Urinary bladder (tissue), 4 donors: Measurements from ENCODE around the gene KCNH2. TPM values are rescaled to one million over a fixed set of nuclear protein-coding genes. Genes with fewer than 3 reads are reported as not detected.

Experiments used
- DNase-seq: peaks from one replicate; pipeline ENCODE4 v3.0.0-alpha.2; 2015; ENCODE audit errors: extremely low spot score
- H3K27ac ChIP-seq: one replicate; pipeline ENCODE4 v1.5.1; 2013; ENCODE audit warnings: low read depth, mild to moderate bottlenecking, moderate library complexity
- H3K36me3 ChIP-seq: one replicate; pipeline ENCODE4 v1.6.1; 2013; ENCODE audit warnings: mild to moderate bottlenecking, moderate library complexity; ENCODE audit not compliant: insufficient read depth
- H3K4me1 ChIP-seq: one replicate; pipeline ENCODE4 v1.6.1; 2013; ENCODE audit warnings: mild to moderate bottlenecking, moderate library complexity; ENCODE audit not compliant: insufficient read depth
- H3K4me3 ChIP-seq: one replicate; pipeline ENCODE4 v1.5.1; 2013; ENCODE audit warnings: low read depth, low read length
- WGBS: extraction: QIAGEN DNeasy Blood & Tissue Kit; methylation state at CpG from one replicate; pipeline ENCODE4 v1.1.7; 2013; 5-methylcytosine and 5-hydroxymethylcytosine counted together
- polyA plus RNA-seq: library from polyadenylated mRNA; stranded (reverse); fragments of 200-250 nt; gene quantifications from one replicate; pipeline ENCODE4 v1.2.3, GENCODE V29; 2013
- total RNA-seq: library from RNA; depleted of rRNA; stranded (reverse); fragments of >200 nt; gene quantifications from one replicate; pipeline ENCODE4 v1.2.3, GENCODE V29; 2014
- donor health status: healthy with polysubstance abuse.
- donor health status: healthy.

The KCNH2 gene
- total and polyA plus RNA-seq, 2 donors: 9.9 to 48.5 TPM

DNA sequence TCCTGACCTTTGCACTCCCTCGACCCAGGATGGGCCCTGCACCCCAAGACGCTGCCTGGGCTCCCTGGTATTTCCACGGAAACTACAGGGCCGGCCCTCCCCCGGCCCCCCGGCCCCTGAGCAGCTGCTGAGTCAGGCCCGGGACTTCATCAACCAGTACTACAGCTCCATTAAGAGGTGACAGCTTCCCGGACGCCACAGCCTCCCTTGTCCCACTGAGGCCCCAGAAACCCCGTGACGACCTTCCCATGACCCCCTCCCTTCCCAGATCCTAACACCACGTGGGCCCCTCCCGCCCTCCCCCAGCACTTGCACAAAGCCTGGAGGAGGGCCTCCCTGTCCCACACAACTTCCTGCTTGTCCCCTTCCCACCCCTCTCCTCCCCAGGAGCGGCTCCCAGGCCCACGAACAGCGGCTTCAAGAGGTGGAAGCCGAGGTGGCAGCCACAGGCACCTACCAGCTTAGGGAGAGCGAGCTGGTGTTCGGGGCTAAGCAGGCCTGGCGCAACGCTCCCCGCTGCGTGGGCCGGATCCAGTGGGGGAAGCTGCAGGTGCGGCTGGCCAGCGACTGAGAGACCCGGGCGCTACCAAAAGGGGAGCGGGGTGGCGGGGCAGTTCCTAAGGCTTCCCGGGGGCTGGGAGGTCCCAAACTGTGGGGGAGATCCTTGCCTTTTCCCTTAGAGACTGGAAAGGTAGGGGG, 18.4 kb upstream of the KCNH2 start:
- WGBS: 50% methylated on average over 31 of the region's 31 CpGs
- H3K27ac ChIP-seq: no peak overlapping the region
- DNase-seq: no peak
- H3K4me1 ChIP-seq: no peaks in the 10 kb centered on the region
- H3K36me3 ChIP-seq: no peaks in the 10 kb centered on the region
- H3K4me3 ChIP-seq: no peak overlapping the region

DNA sequence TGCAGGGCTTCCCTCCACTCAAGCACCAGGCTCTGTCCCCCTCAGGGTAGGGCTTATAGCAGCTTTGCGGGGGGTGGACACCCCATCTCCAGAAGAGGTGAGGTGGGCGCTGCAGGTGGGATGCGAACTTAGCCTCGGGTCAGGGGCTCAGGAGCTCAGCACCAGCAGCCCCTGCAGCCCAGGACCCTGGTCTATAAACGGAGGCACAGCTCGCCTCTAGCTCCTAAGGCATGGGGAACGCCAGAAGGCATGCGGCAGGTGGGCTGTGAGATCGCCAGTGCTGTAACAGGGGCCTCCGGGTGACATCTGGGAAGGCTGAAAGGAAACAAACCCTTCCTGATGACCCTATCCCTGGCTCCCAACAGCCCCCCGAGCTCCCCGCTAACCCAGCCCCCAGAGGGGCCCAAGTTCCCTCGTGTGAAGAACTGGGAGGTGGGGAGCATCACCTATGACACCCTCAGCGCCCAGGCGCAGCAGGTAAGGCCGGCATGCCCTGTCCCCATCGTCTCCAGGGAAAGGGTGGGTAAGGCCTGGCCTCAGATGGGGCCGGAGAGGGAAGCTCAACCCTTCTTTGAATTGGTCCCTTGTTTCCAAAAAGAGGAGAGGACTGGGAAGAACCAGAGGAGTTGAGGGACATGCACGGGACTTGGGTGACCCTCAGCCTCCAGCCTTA, 16.9 kb upstream of the KCNH2 start:
- no peaks in the 10 kb centered on the region for H3K36me3 ChIP-seq
- 56% methylated on average over 19 of the region's 19 CpGs for WGBS
- no peak for DNase-seq
- peak overlapping the region; percentile 15 for H3K4me3 ChIP-seq
- H3K27ac ChIP-seq: no peak overlapping the region
- H3K4me1 ChIP-seq: no peaks in the 10 kb centered on the region

DNA sequence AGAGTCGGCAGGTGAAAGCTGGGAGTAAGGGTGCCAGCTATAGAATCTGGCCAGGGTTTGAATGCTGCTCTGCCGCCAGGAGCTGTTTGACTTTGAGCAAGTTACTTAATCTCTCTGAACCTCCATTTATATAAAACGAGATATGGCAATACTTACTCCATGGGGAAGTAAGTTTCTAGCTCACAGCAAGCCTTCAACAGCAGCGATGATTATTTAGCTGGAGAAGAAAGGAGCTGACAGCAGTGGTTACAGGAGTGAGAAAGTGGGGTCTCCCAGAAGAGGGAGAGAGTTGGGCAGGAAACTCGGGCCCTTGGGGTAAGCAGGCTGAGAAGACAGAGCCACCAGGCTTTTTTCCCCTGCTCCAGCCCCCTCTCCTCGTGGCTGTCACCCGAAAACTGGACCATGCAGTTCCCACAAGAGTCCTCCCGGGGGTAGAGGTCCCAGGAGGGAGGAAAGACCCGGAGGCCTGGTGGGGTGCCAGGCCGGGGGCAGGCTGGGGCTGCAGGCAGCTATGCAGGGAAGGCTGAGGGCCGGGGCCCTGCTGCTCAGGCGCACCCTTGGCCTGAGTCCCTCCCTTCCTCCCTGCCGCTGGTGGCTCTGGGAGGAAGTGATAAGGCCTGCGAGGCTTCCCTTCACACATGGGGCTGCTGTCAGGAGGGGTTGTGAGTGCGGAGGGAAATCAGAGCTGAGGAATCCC, 16.2 kb upstream of the KCNH2 start:
- WGBS: 38% methylated on average over 15 of the region's 15 CpGs
- H3K4me1 ChIP-seq: no peaks in the 10 kb centered on the region
- no peaks in the 10 kb centered on the region for H3K36me3 ChIP-seq
- DNase-seq: no peak
- H3K4me3 ChIP-seq: peak overlapping the region; percentile 2
- no peak overlapping the region for H3K27ac ChIP-seq

DNA sequence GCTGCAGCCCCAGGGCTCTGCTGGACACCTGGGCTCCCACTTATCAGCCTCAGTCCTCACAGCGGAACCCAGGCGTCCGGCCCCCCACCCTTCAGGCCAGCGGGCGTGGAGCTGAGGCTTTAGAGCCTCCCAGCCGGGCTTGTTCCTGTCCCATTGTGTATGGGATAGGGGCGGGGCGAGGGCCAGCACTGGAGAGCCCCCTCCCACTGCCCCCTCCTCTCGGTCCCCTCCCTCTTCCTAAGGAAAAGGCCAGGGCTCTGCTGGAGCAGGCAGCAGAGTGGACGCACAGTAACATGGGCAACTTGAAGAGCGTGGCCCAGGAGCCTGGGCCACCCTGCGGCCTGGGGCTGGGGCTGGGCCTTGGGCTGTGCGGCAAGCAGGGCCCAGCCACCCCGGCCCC, 15.4 kb upstream of the KCNH2 start:
- DNase-seq: no peak
- H3K36me3 ChIP-seq: no peaks in the 10 kb centered on the region
- H3K4me1 ChIP-seq: no peaks in the 10 kb centered on the region
- 85% methylated on average over 14 of the region's 14 CpGs for WGBS
- H3K4me3 ChIP-seq: peak overlapping the region; percentile 2
- H3K27ac ChIP-seq: no peak overlapping the region

- WGBS: 35% methylated on average over 5 of the region's 5 CpGs
- Histone ChIP-seq H3K27ac (no peak overlapping the region), H3K4me3 (no peak overlapping the region), H3K36me3 (no peaks in the 10 kb centered on the region), H3K4me1 (no peaks in the 10 kb centered on the region)
- no peak for DNase-seq
Observed at GRCh38 chr7:150992833-150993302, 14.7 kb upstream of the KCNH2 start.

GRCh38 chr7:150992051-150992640, 14.0 kb upstream of the KCNH2 start:
- no peak overlapping the region for H3K27ac ChIP-seq
- 64% methylated on average over 6 of the region's 6 CpGs for WGBS

GRCh38 chr7:150990416-150991186, 12.5 kb upstream of the KCNH2 start, which contains the start of gene NOS3:
Gene NOS3, plus strand, starts transcription at chr7:150991017. Its CDS starts 2,787 bp downstream, at chr7:150993804.
- H3K27ac ChIP-seq: no peak within 1 kb of the TSS
- no peaks in the 10 kb centered on the region for H3K36me3 ChIP-seq
- 93% methylated on average over 12 of the region's 12 CpGs for WGBS
- no peak within 1 kb of the TSS for H3K4me3 ChIP-seq
- no peaks in the 10 kb centered on the region for H3K4me1 ChIP-seq
- DNase-seq: no peak

More at GRCh38 chr7:150992051-150992640, 14.0 kb upstream of the KCNH2 start:
- Histone ChIP-seq H3K4me3 (no peak overlapping the region), H3K36me3 (no peaks in the 10 kb centered on the region), H3K4me1 (no peaks in the 10 kb centered on the region)
- DNase-seq: no peak

DNA sequence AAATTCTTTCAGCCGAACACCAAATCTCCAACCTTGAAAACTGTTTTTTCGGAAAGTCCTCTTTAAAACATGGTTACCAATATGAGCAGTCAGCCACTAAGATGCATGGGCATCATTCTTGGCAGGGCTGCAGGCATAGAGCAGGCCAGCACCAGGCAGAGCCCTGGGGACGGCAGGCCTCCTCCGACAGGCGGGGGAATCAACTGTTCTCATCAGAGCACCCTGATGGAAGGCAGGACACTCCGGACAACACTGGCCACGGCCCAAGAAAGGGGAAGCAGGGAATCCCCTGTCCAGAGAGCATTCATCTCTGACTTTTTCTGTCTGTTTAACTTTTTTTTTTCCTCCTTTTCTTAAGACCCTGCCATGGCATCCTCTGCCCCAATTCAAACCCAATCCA, 11.3 kb upstream of the KCNH2 start:
- no peak overlapping the region for H3K4me3 ChIP-seq
- H3K36me3 ChIP-seq: no peaks in the 10 kb centered on the region
- no peak overlapping the region for H3K27ac ChIP-seq
- DNase-seq: no peak
- WGBS: 49% methylated on average over 7 of the region's 7 CpGs
- no peaks in the 10 kb centered on the region for H3K4me1 ChIP-seq

- 16% methylated on average over 31 of the region's 31 CpGs for WGBS
- Histone ChIP-seq H3K36me3 (no peaks in the 10 kb centered on the region), H3K27ac (no peak overlapping the region), H3K4me3 (no peak overlapping the region), H3K4me1 (no peaks in the 10 kb centered on the region)
- no peak for DNase-seq
Observed at GRCh38 chr7:150988230-150989226, 10.4 kb upstream of the KCNH2 start.

- Histone ChIP-seq H3K4me1 (no peaks in the 10 kb centered on the region), H3K36me3 (no peaks in the 10 kb centered on the region), H3K4me3 (no peak overlapping the region), H3K27ac (no peak overlapping the region)
- DNase-seq: no peak
- WGBS: 78% methylated on average over 5 of the region's 5 CpGs
Observed at GRCh38 chr7:150986556-150986955, 8.4 kb upstream of the KCNH2 start.

DNA sequence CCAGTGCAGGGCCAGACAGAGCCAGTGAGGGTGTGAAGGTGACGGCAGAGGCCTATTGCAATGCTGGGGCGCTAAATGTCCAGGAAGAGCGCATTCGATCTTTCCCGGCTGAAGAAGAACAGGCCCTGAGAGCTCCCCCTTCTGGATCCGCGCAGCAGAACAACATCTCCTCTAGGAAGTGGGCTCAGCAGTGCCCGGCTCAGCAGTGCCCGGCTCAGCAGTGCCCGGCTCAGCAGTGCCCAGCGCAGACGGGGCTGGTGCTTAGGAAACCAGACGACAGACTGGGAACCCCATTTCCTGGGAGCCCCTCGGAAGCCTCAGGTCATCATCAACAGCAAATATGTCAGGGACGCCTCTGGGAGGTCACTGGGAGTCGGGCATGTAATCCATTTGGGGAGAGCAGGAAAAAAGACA, 8.0 kb upstream of the KCNH2 start:
- H3K27ac ChIP-seq: no peak overlapping the region
- 14% methylated on average over 16 of the region's 16 CpGs for WGBS
- DNase-seq: no peak
- no peaks in the 10 kb centered on the region for H3K36me3 ChIP-seq
- no peaks in the 10 kb centered on the region for H3K4me1 ChIP-seq
- H3K4me3 ChIP-seq: no peak overlapping the region

GRCh38 chr7:150983893-150984368, 5.8 kb upstream of the KCNH2 start:
- no peak overlapping the region for H3K4me3 ChIP-seq
- no peaks in the 10 kb centered on the region for H3K36me3 ChIP-seq
- 2% methylated on average over 2 of the region's 2 CpGs for WGBS
- no peak for DNase-seq
- no peak overlapping the region for H3K27ac ChIP-seq
- no peaks in the 10 kb centered on the region for H3K4me1 ChIP-seq
